Vagina (tissue), 2 donors: Measurements from ENCODE around the gene KRT6A. TPM values are rescaled to one million over a fixed set of nuclear protein-coding genes. Genes with fewer than 3 reads are reported as not detected.
"Not testable (repeated sequence)": the region's sequence is repeated elsewhere in the genome, so short reads cannot be mapped to it uniquely, and the experiment has no call there.

Experiments used
- DNase-seq, 2 donors: peaks; one replicate each; pipeline ENCODE4 v3.0.0-alpha.2; 2017; ENCODE audit errors: extremely low spot score in 2 of 2
- H3K27ac ChIP-seq: fragments of 200-600 bp; sonication (generic); one replicate; pipeline ENCODE4 v1.5.1; 2019
- H3K27me3 ChIP-seq: fragments of 200-600 bp; sonication (generic); one replicate; pipeline ENCODE4 v1.5.1; 2019
- H3K36me3 ChIP-seq, 2 donors: fragments of 200-600 bp; sonication (generic); one replicate each; pipeline ENCODE4 v1.5.1; 2017 to 2019
- H3K4me1 ChIP-seq: fragments of 200-600 bp; sonication (generic); one replicate; pipeline ENCODE4 v1.5.1; 2019
- H3K4me3 ChIP-seq, 2 donors: fragments of 200-600 bp; sonication (generic); 1 replicate in 1 of 2; 2 replicates in 1 of 2; pipeline ENCODE4 v1.5.1; 2016 to 2019
- H3K9me3 ChIP-seq: fragments of 200-600 bp; sonication (generic); one replicate; pipeline ENCODE4 v1.5.1; 2019
- CTCF ChIP-seq, 3 experiments: fragments of 450-650 bp in 2 of 3; fragments of 200-600 bp in 1 of 3; sonication (generic) in 1 of 3; IDR thresholded peaks; one replicate each; pipeline ENCODE4 v1.5.1; 2017 to 2019; ENCODE audit warnings: antibody characterized with exemption in 3 of 3, mild to moderate bottlenecking in 2 of 3, moderate library complexity in 2 of 3
- POLR2A ChIP-seq, 2 donors: fragments of 450-650 bp; IDR thresholded peaks; one replicate each; pipeline ENCODE4 v1.6.1; 2017; ENCODE audit warnings: antibody characterized with exemption in 2 of 2, mild to moderate bottlenecking in 2 of 2, moderate library complexity in 2 of 2
- POLR2AphosphoS5 ChIP-seq, 2 donors: sonication (generic); formaldehyde crosslinking; IDR thresholded peaks; one replicate each; pipeline ENCODE4 v1.9.0; 2017; ENCODE audit warnings: antibody characterized with exemption in 2 of 2, mild to moderate bottlenecking in 2 of 2, low read depth in 1 of 2; ENCODE audit not compliant: insufficient read depth in 1 of 2
- intact Hi-C: fragments of 100-400 bp; cut with DNase I; formaldehyde crosslinking; loops from one replicate; pipeline ENCODE4 v1.15.1; 2023
- total RNA-seq: library from RNA; depleted of rRNA; stranded (reverse); fragments of >200 nt; gene quantifications from one replicate; pipeline ENCODE4 v1.2.3, GENCODE V29; 2016

KRT6A gene
- total RNA-seq, 1 donor from 2014 or later: 7,258 TPM

- Histone ChIP-seq H3K4me1 (peaks cover 23% of the 10 kb centered on the region), H3K4me3 (no peak overlapping the region), H3K9me3 (no peaks in the 10 kb centered on the region), H3K36me3 (no peaks in the 10 kb centered on the region), H3K27ac (peak overlapping the region; percentile 16), H3K27me3 (no peaks in the 10 kb centered on the region)
- DNase-seq: peak in 1 of 2 donors; percentile 97
- peak in 1 of 2 donors; percentile 64 for TF ChIP-seq POLR2AphosphoS5 (IDR thresholded peaks at IDR 0.05; ENCODE audit: insufficient read depth in 1 of 2, low read depth in 1 of 2)
- no peak for TF ChIP-seq POLR2A (IDR thresholded peaks at IDR 0.05)
- intact Hi-C loops: no loop called here
These were observed 1.5 kb upstream of the KRT6A start for GRCh38 chr12:52494518-52494917.

GRCh38 chr12:52494100-52494499 lies 1.0 kb upstream of the KRT6A start:
- intact Hi-C loops: no loop called here
- TF ChIP-seq POLR2AphosphoS5 (IDR thresholded peaks at IDR 0.05; ENCODE audit: insufficient read depth in 1 of 2, low read depth in 1 of 2): no peak
- TF ChIP-seq POLR2A (IDR thresholded peaks at IDR 0.05): no peak
- no peak for TF ChIP-seq CTCF (IDR thresholded peaks at IDR 0.05)
- Histone ChIP-seq H3K36me3 (no peaks in the 10 kb centered on the region), H3K4me3 (no peak overlapping the region), H3K27me3 (no peaks in the 10 kb centered on the region), H3K9me3 (no peaks in the 10 kb centered on the region), H3K27ac (no peak overlapping the region), H3K4me1 (peaks cover 23% of the 10 kb centered on the region)
- DNase-seq: no peak

- Histone ChIP-seq H3K4me3 (peak overlapping the region in 1 of 2 donors; percentile 38), H3K27ac (peak overlapping the region; percentile 61), H3K4me1 (peaks cover 23% of the 10 kb centered on the region)
- H3K9me3 ChIP-seq, H3K36me3 ChIP-seq, intact Hi-C loops, H3K27me3 ChIP-seq: not testable (repeated sequence)
- peak in 1 of 2 donors; percentile 84 for DNase-seq
These were observed 652 bp downstream of the KRT6A start for GRCh38 chr12:52492405-52492804.

GRCh38 chr12:52491495-52491894 lies 1.6 kb downstream of the KRT6A start:
- Histone ChIP-seq H3K4me3 (peak overlapping the region in 1 of 2 donors; percentile 38), H3K4me1 (peaks cover 23% of the 10 kb centered on the region)
- intact Hi-C loops, H3K27ac ChIP-seq, H3K27me3 ChIP-seq, H3K36me3 ChIP-seq, H3K9me3 ChIP-seq: not testable (repeated sequence)
- DNase-seq: peak in 1 of 2 donors; percentile 83

- H3K9me3 ChIP-seq: no peaks in the 10 kb centered on the region
- no peak overlapping the region for H3K27ac ChIP-seq
These were observed 4.3 kb downstream of the KRT6A start for GRCh38 chr12:52488736-52489135.

GRCh38 chr12:52487744-52488443 lies 5.2 kb downstream of the KRT6A start:
- H3K27me3 ChIP-seq, intact Hi-C loops, H3K9me3 ChIP-seq, H3K36me3 ChIP-seq, H3K4me1 ChIP-seq, DNase-seq, H3K4me3 ChIP-seq, H3K27ac ChIP-seq: not testable (repeated sequence)

More at GRCh38 chr12:52488736-52489135, 4.3 kb downstream of the KRT6A start:
- Histone ChIP-seq H3K36me3 (no peaks in the 10 kb centered on the region), H3K4me1 (peaks cover under 1% of the 10 kb centered on the region), H3K4me3 (no peak overlapping the region), H3K27me3 (no peaks in the 10 kb centered on the region)
- intact Hi-C loops: no loop called here
- TF ChIP-seq POLR2AphosphoS5 (IDR thresholded peaks at IDR 0.05; ENCODE audit: insufficient read depth in 1 of 2, low read depth in 1 of 2) (peak in 1 of 2 donors; percentile 4), CTCF (IDR thresholded peaks at IDR 0.05) (no peak)
- no peak for DNase-seq

- TF ChIP-seq POLR2A (IDR thresholded peaks at IDR 0.05): no peak
- no peak for TF ChIP-seq POLR2AphosphoS5 (IDR thresholded peaks at IDR 0.05; ENCODE audit: insufficient read depth in 1 of 2, low read depth in 1 of 2)
- no peak for TF ChIP-seq CTCF (IDR thresholded peaks at IDR 0.05)
- Histone ChIP-seq H3K27ac (no peak overlapping the region), H3K27me3 (no peaks in the 10 kb centered on the region), H3K9me3 (no peaks in the 10 kb centered on the region), H3K36me3 (no peaks in the 10 kb centered on the region), H3K4me3 (no peak overlapping the region), H3K4me1 (no peaks in the 10 kb centered on the region)
- intact Hi-C loops: no loop called here
- no peak for DNase-seq
These were observed 5.8 kb downstream of the KRT6A start for GRCh38 chr12:52487211-52487610.
